Globus pallidus (tissue), 1 donor: Measurements from ENCODE around the gene GPR18.
A peak's percentile ranks its signal among the peaks of the same experiment; 100 is the strongest.
"Not testable (repeated sequence)": the region's sequence is repeated elsewhere in the genome, so short reads cannot be mapped to it uniquely, and the experiment has no call there.

ENCODE experiments used
- DNase-seq: peaks from one replicate; pipeline ENCODE4 v3.0.0-alpha.2; 2015; ENCODE audit warnings: low spot score

The GPR18 gene

DNA sequence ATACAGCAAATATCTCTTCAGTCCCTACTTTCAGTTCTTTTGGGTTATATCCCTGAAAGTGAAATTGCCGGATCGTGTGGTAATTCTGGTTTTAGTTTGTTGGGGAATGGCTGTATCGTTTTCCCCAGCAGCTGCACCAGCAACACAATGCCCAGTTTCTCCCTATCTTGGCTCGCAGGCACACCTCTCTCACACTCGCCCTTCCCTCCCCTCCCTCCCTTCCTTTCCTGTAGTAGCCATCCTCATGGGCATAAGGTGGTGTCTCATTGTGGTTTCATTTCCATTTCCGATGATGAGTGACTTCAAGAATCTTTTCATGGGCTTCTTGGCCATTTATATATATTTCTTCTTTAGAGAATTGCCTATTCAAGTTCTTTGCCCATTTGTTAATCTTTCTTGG is 8.6 kb upstream of the GPR18 start:
- no peak for DNase-seq

DNA sequence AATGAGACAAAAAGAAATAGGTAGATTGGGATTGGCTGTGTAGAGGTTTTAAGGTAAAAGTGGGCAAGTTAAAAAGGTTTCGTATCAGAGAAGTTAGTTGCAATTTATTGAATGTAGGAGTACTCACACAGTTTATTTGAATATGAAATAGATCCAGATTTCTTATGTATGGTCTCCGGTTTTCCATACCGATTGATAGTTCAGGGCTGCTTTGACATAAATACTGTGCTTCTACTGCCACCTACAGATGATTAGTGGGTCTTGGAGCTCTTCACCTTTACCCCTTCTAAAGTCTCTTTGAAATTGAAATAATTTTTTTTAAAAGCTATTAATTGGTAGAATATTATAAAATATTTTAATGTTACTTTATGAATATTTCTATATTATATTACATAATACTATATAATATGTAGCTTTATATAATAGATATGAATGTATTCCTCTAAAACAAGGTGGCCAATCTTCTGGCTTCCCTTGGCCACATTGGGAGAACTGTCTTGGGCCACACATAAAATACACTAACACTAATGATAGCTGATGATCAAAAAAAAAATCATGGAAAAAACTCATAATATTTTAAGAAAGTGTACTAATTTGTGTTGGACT is 7.7 kb upstream of the GPR18 start:
- DNase-seq: peak; percentile 60

GRCh38 chr13:99265162-99265800 is 7.1 kb upstream of the GPR18 start:
- no peak for DNase-seq

- DNase-seq: no peak
Observed at GRCh38 chr13:99264051-99264450, 5.9 kb upstream of the GPR18 start.

GRCh38 chr13:99263126-99263785 is 5.1 kb upstream of the GPR18 start:
- no peak for DNase-seq

DNA sequence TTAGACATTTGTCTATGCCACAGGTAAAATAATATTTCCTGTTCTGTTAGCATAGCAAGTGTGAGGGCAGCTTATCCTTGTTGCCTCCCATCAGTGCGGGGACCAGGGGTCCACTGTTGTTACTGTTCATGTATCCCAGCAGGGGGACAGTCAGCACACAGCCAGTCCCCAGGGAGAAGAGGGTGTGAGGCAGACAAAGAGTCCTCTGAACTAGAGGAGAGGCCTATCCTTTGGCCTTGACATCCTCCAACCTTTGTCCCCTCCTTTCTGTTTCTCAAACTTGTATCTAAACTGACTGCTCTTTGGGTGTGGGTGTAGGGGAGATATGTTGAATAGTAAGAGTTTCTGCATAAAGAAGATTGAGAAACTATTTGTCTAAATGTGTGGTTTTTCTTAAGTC is 2.9 kb upstream of the GPR18 start:
- DNase-seq: no peak

DNA sequence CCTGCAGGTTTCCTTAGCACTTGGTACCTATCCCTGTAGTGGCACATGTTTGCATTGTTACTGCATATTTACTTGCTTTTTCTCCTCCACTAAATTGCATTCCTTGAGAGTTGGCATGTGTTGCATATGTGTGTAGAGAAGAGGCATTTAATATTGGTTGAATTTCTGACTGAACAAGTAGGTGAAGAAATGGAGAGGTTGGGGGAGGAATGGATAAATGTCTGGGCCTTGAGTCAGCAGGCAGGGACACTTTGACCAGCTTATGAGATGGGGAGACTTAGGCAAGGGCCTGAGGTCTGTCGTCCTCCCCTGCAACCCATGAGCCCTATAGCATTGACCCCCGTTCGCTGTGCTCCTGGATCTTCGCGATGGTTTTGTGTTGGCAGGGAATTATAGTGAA is 2.0 kb upstream of the GPR18 start:
- DNase-seq: no peak

DNA sequence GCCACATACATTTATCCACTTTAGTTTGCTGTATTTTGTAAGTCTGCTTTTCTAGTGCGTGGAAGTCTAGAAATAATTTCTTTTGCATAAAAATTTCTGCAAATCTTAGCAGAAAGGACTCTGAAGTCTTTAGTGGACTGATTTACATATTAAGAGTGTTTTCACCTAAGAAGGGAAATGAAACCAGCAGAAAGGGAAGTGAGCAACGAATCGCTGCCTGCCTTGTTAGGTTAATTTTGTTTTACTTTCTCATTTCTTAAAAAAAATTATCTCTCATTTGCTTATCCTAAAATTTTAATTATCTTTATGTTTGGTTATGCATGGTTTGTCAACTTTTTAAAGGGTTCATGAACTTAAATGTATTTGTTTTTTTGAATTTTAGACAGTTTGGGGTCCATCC is 767 bp upstream of the GPR18 start:
- no peak for DNase-seq

GRCh38 chr13:99257291-99257690 is 888 bp downstream of the GPR18 start:
- no peak for DNase-seq

GRCh38 chr13:99256709-99257108 is 1.5 kb downstream of the GPR18 start:
- DNase-seq: no peak

GRCh38 chr13:99256283-99256682 is 1.9 kb downstream of the GPR18 start:
- DNase-seq: no peak

GRCh38 chr13:99255271-99255670 is 2.9 kb downstream of the GPR18 start:
- DNase-seq: no peak

GRCh38 chr13:99254830-99255229 is 3.3 kb downstream of the GPR18 start:
- DNase-seq: no peak

GRCh38 chr13:99251921-99252320 is 6.3 kb downstream of the GPR18 start:
- no peak for DNase-seq

- no peak for DNase-seq
Observed at GRCh38 chr13:99250982-99251825, 7.0 kb downstream of the GPR18 start.

DNA sequence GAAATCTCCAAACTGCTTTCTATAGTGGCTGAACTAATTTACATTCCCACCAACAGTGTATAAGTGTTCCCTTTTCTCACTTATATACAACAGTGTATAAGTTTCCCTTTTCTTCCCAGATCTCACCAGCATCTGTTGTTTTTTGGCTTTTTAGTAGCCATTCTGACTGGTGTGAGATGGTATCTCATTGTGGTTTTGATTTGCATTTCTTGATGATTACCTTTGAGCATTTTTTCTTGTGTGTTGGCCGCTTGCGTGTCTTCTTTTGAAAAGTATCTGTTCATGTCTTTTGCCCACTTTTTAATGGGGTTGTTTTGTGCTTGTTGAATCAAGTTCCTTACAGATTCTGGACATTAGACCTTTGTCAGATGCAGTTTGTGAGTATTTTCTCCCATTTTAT is 8.6 kb downstream of the GPR18 start:
- not testable (repeated sequence) for DNase-seq

GRCh38 chr13:99249178-99249577 is 9.0 kb downstream of the GPR18 start:
- DNase-seq: not testable (repeated sequence)

DNA sequence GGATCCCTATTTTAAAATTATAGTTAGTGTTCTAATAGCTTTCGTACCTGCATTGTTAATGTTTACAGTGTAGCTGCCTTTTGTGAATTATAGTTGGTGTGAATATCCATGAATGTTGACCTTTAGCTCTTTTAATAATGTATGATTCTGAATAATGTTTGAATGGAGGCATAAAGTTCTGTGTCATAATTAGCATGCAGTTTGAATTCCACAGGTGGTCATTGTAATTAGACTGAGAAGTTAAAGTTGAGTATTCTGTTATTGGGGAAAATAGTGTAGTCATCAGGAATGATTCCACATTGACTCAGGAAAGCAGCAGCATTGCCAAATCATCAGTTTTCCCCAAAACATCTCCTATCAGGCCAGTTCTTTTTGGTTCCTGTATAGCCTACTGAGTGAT is 12.1 kb downstream of the GPR18 start:
- DNase-seq: no peak

DNA sequence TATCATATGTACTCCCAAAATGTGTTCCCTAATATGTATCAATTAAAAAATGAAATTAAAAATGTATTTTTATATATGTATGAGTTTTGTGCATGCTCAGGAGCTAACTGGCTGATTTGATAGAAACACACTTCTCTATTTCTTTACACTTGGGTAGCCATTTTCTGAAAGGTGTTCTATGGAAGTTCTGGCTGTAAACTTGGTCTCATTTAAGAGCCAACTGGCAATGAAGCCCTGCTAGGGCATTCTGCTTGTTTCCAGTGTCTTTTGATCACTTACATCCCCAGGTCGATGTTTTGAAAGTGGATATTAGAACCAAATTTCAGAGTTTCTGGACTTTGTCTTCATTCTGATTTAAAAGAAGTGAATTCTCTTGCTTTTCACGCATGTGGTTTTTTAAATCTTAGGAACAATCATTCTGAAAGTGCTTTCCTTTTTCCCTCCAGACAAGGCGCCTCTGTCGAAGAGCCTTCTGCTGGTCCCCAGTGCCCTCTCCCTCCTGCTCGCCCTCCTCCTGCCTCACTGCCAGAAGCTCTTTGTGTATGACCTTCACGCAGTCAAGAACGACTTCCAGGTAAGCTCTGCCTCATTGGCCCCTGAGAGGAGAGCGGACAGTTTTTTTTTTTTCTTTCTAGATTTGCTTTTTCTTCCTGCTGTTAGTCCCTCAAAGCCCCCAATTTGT is 20.1 kb downstream of the GPR18 start:
- DNase-seq: no peak

DNA sequence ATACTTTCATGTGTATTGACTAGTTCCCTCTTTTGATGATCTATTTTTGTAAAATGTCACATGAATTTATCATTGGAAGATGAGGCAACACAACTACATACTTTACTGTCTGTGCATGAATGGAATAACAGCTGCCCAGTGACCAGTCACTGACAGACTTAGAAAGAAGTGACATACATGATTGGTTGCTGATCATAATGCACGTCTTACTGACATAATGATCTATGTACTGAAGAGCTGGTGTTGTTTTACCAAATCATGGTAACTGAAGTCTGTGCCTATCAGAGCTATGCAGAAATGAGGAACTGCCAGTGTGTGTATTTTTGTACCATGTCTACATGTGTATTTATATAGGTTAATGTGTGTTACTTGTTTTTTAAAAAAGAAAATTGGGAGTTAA is 26.5 kb downstream of the GPR18 start:
- no peak for DNase-seq

DNA sequence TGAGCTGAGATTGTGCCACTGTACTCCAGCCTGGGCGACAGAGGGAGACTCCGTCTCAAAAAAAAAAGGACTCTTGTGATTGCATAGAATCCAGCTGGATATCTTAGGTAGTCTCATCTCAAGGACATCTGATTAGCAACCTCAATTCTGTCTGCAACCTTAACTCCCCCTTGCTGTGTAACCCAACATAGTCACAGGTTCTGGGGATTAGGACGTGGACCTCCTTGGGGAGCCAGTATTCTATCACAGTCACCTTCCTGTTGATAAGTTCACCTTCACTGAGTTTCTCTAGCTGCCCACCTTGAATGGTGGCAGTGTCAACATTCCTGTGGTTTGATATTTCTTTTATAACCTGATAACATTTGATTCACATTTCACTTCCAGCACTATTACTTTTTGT is 27.2 kb downstream of the GPR18 start:
- DNase-seq: no peak

DNA sequence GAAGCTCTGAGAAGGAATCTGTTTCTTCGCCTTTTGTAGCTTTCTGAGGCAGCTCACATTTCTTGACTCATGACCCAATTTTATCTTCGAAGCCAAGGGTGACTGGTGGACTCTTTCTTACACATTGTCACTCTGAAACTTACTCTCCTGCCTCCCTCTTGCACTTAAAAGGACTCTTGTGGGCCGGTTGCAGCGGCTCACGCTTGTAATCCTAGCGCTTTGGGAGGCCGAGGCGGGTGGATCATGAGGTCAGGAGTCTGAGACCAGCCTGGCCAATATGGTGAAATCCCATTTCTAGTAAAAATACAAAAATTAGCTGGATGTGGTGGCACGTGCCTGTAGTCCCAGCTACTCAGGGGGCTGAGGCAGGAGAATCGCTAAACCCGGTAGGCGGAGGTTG is 27.6 kb downstream of the GPR18 start:
- not testable (repeated sequence) for DNase-seq
